Osteoblast (primary cell): ENCODE data around the gene UFD1. TPM values are rescaled to one million over a fixed set of nuclear protein-coding genes. Genes with fewer than 3 reads are reported as not detected.

Experiments
- DNase-seq: peaks from one replicate; pipeline ENCODE4 v3.0.0; 2011; ENCODE audit warnings: low spot score, mixed read lengths; ENCODE audit not compliant: insufficient read length; ENCODE audit errors: missing footprints
- H2AFZ ChIP-seq: 2 replicates; pipeline ENCODE4 v1.6.0; 2011; ENCODE audit warnings: mild to moderate bottlenecking, low read length
- H3K27ac ChIP-seq: 2 replicates; pipeline ENCODE4 v1.5.1; 2011; ENCODE audit warnings: mild to moderate bottlenecking, low read depth, low read length, moderate library complexity
- H3K27me3 ChIP-seq: 2 replicates; pipeline ENCODE4 v1.6.0; 2012; ENCODE audit warnings: mild to moderate bottlenecking, control low read depth, inconsistent platforms, low read length, moderate library complexity; ENCODE audit not compliant: insufficient read depth
- H3K36me3 ChIP-seq: 2 replicates; pipeline ENCODE4 v1.5.1; 2011; ENCODE audit warnings: mild to moderate bottlenecking, low read length, control low read depth, moderate library complexity; ENCODE audit not compliant: insufficient read depth
- H3K4me1 ChIP-seq: 2 replicates; pipeline ENCODE4 v1.5.1; 2011; ENCODE audit warnings: mild to moderate bottlenecking, low read length, control low read depth, moderate library complexity; ENCODE audit not compliant: insufficient read depth
- H3K4me2 ChIP-seq: 2 replicates; pipeline ENCODE4 v1.6.0; 2011; ENCODE audit warnings: mild to moderate bottlenecking, low read length; ENCODE audit not compliant: insufficient read depth
- H3K4me3 ChIP-seq: fragments of 200-600 bp; sonication (generic); 3 replicates; pipeline ENCODE4 v1.5.1; 2012; ENCODE audit warnings: mild to moderate bottlenecking, low read length, inconsistent platforms; ENCODE audit not compliant: insufficient read depth
- H3K79me2 ChIP-seq: 2 replicates; pipeline ENCODE4 v1.6.0; 2012; ENCODE audit warnings: mild to moderate bottlenecking, low read length, control low read depth, inconsistent platforms; ENCODE audit not compliant: insufficient read depth
- H3K9me3 ChIP-seq: 2 replicates; pipeline ENCODE4 v1.5.1; 2011; ENCODE audit warnings: low read depth, low read length, control low read depth
- H4K20me1 ChIP-seq: 2 replicates; pipeline ENCODE4 v1.6.0; 2012; ENCODE audit warnings: mild to moderate bottlenecking, low read length, control low read depth; ENCODE audit not compliant: insufficient read depth
- CTCF ChIP-seq: IDR thresholded peaks from 2 replicates; pipeline ENCODE4 v1.5.1; 2011; ENCODE audit warnings: mild to moderate bottlenecking, low read depth, low read length, moderate library complexity; ENCODE audit errors: extremely low read depth
- total RNA-seq: library from RNA; depleted of rRNA; stranded (reverse); fragments of >200 nt; gene quantifications from 2 replicates; pipeline ENCODE4 v1.2.3, GENCODE V29; 2012

Gene UFD1
- total RNA-seq, 1 donor = 56.8 TPM

- Histone ChIP-seq H4K20me1 (no peaks in the 10 kb centered on the region), H2AFZ (no peak overlapping the region), H3K27me3 (peaks cover 23% of the 10 kb centered on the region), H3K9me3 (no peaks in the 10 kb centered on the region), H3K4me1 (peaks cover 5% of the 10 kb centered on the region), H3K4me3 (no peak overlapping the region), H3K4me2 (no peak overlapping the region), H3K27ac (no peak overlapping the region), H3K79me2 (no peaks in the 10 kb centered on the region), H3K36me3 (no peaks in the 10 kb centered on the region)
- TF ChIP-seq CTCF = no peak
- peak; percentile 10 for DNase-seq
Observed at GRCh38 chr22:19526076-19526701, 47.2 kb upstream of the UFD1 start.

- Histone ChIP-seq H4K20me1 (no peaks in the 10 kb centered on the region), H3K4me3 (no peak overlapping the region), H3K36me3 (no peaks in the 10 kb centered on the region), H2AFZ (no peak overlapping the region), H3K4me1 (peaks cover 5% of the 10 kb centered on the region), H3K27ac (no peak overlapping the region), H3K27me3 (peaks cover 23% of the 10 kb centered on the region), H3K79me2 (no peaks in the 10 kb centered on the region), H3K9me3 (no peaks in the 10 kb centered on the region), H3K4me2 (no peak overlapping the region)
- no peak for TF ChIP-seq CTCF
- peak; percentile 81 for DNase-seq
Observed at GRCh38 chr22:19525666-19526065, 46.7 kb upstream of the UFD1 start.

GRCh38 chr22:19525116-19525660 lies 46.2 kb upstream of the UFD1 start:
- no peak for TF ChIP-seq CTCF
- H3K4me3 ChIP-seq = no peak overlapping the region

GRCh38 chr22:19524170-19525115 lies 45.5 kb upstream of the UFD1 start, which contains the start of gene CLDN5:
CLDN5 (minus strand) TSS chr22:19524410; CDS start chr22:19524255, 155 bp downstream.
- no peaks in the 10 kb centered on the region for H4K20me1 ChIP-seq
- H3K36me3 ChIP-seq = no peaks in the 10 kb centered on the region
- TF ChIP-seq CTCF = no peak
- H3K27me3 ChIP-seq = peaks cover 23% of the 10 kb centered on the region
- H2AFZ ChIP-seq = peak within 1 kb of the TSS; percentile 41
- no peak within 1 kb of the TSS for H3K27ac ChIP-seq
- H3K4me3 ChIP-seq = peak within 1 kb of the TSS; percentile 47
- H3K79me2 ChIP-seq = no peaks in the 10 kb centered on the region
- H3K9me3 ChIP-seq = no peaks in the 10 kb centered on the region
- H3K4me2 ChIP-seq = peak within 1 kb of the TSS; percentile 69
- DNase-seq = peak; percentile 82
- H3K4me1 ChIP-seq = peaks cover 5% of the 10 kb centered on the region

More at GRCh38 chr22:19525116-19525660, 46.2 kb upstream of the UFD1 start:
- peaks cover 23% of the 10 kb centered on the region for H3K27me3 ChIP-seq
- H3K4me2 ChIP-seq = no peak overlapping the region
- no peaks in the 10 kb centered on the region for H4K20me1 ChIP-seq
- H3K9me3 ChIP-seq = no peaks in the 10 kb centered on the region
- no peaks in the 10 kb centered on the region for H3K79me2 ChIP-seq
- H3K36me3 ChIP-seq = no peaks in the 10 kb centered on the region
- no peak overlapping the region for H3K27ac ChIP-seq
- no peak for DNase-seq
- no peak overlapping the region for H2AFZ ChIP-seq
- peaks cover 5% of the 10 kb centered on the region for H3K4me1 ChIP-seq
